GM21528 (cell line): Measurements from ENCODE around the gene UFD1.

Experiments
- ATAC-seq: cut with Tn5 transposase; IDR thresholded peaks from one replicate; pipeline ENCODE4 v1.9.1; 2021; ENCODE audit warnings: mild to moderate bottlenecking, moderate library complexity; ENCODE audit not compliant: unreplicated experiment, low FRiP score

Gene UFD1

DNA sequence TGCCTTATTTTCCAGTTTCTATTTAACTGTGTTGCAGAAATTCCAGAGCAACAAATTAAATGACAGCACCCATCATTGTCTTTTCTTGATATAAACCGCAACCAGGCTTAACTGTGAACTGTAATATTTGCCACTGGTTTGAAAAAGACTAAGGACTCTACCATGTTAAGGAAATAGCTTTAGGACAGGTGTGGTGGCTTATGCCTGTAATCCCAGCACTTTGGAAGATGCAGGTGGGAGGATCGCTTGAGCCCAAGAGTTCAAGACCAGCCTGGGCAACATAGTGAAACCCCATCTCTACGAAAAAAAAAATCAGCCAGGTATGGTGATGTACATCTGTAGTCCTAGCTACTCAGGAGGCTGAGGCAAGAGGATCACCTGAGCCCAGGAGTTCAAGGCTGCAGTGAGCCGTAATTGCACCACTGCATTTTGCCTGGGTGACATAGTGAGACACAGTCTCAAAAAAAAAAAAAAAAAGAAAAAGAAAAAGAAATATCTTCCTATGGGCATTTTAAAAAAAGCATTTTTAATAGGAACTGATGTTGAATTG, 76.3 kb downstream of the UFD1 start:
- no peak for ATAC-seq

DNA sequence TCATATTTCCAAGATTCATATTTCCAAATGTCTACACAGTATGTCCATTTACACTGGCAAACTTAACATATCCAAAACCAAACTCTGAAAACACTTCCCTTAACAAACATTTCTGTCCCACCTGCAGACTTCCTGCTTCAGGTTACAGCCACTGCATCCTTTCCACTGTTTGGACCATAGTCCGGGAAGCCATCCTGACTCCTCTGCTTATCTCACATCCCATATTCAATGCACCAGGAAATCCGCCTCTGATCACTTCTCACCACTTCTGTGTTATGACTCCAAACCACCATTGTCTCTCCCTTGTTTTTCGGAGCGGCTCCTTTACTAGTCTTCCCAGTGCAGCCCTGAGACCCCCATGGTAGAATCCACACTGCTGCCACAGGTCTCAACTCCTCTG, 77.5 kb downstream of the UFD1 start:
- ATAC-seq: no peak

DNA sequence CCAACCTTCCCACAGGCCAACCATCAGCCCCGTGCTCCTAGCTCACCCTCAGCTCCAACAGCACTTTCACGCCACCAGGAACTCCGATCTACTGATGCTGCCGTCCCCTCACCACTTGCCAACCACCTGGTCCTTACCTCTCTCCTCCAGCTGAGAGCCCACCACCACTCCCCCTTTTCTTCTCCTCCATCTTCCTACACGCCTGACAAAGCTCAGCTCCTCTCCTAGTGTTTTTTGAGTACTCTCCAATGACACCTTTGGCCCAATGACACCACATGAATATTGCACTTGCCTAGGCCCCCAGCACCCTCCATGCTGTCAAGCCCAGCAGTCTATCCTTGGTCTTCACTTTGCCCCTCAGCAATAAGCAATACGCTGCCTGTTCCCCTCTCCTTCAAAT, 78.1 kb downstream of the UFD1 start:
- ATAC-seq: no peak
